Activated T-helper 1 cell treated with anti-CD3 and anti-CD28 coated beads, Interleukin-12 subunit alpha, Interleukin-12 subunit beta, Interleukin-2, Interleukin-4 antibody, amounts not matched to agents 30 ng/mL and 10 ng/mL and 1 ng/mL, durations not matched to agents 14 hours and 24 hours and 36 hours (primary cell): Measurements from ENCODE around the gene IGFBP7. TPM values are rescaled to one million over a fixed set of nuclear protein-coding genes. Genes with fewer than 3 reads are reported as not detected.

Experiments
- DNase-seq: peaks from one replicate; pipeline ENCODE4 v3.0.0; 2021; ENCODE audit warnings: low spot score
- H3K27ac Mint-ChIP-seq: one replicate; pipeline ENCODE4 v1.8.0; 2021; ENCODE audit warnings: mild to moderate bottlenecking, mixed read lengths
- H3K27me3 Mint-ChIP-seq: one replicate; pipeline ENCODE4 v1.8.0; 2022; ENCODE audit warnings: mild to moderate bottlenecking, moderate library complexity, mixed read lengths; ENCODE audit not compliant: insufficient read depth
- H3K36me3 Mint-ChIP-seq: one replicate; pipeline ENCODE4 v1.8.0; 2021; ENCODE audit warnings: low read depth, mixed read lengths
- H3K4me1 Mint-ChIP-seq: one replicate; pipeline ENCODE4 v1.8.0; 2021; ENCODE audit warnings: low read depth, mixed read lengths
- H3K4me3 Mint-ChIP-seq: one replicate; pipeline ENCODE4 v1.8.0; 2021; ENCODE audit warnings: mild to moderate bottlenecking, moderate library complexity, mixed read lengths
- H3K9me3 Mint-ChIP-seq: one replicate; pipeline ENCODE4 v1.8.0; 2021; ENCODE audit warnings: mixed read lengths
- intact Hi-C: fragments of 100-400 bp; cut with micrococcal nuclease; formaldehyde crosslinking; loops from one replicate; pipeline ENCODE4 v1.15.1; 2024
- total RNA-seq: library from RNA; stranded (reverse); gene quantifications from 2 replicates; pipeline ENCODE4 v1.2.3, GENCODE V29; 2022

The IGFBP7 gene
- total RNA-seq, 1 donor from 2014 or later: not detected

DNA sequence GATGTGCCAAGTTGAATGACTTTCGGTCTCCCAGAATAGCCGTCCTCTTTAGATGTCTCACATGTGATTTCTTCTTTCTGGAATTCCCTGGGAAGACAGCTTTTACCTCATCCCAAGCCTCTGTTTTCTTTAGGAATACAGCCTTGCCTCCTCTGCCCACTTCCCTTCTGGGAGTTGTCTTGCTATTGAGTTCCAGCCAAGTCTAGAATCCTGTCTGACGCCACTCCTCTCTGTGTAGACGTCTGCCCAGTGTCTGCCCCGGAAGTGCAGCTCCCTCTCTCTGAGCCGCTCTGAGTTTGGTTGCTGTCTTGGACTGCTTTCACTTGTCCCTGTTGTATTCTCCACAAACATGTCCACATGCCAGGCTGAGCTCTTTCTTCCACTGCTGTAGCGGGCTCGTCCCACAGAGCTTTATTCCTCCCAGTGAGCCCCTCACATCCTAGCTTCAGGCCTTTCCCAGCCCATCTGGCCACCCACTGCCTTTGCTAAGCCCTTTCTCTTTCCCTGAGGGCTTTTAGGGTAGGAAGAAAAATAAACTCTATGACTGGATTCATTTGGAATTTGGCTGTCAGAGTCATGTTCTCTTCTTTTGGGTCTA lies 9.0 kb upstream of the IGFBP7 start:
- no peaks in the 10 kb centered on the region for H3K4me1 Mint-ChIP-seq
- intact Hi-C loops: no loop called here

GRCh38 chr4:57117491-57117890 lies 7.3 kb upstream of the IGFBP7 start:
- Mint-ChIP-seq H3K27me3 (peaks cover 32% of the 10 kb centered on the region), H3K36me3 (no peaks in the 10 kb centered on the region), H3K4me3 (no peak overlapping the region), H3K27ac (no peak overlapping the region), H3K9me3 (no peaks in the 10 kb centered on the region), H3K4me1 (no peaks in the 10 kb centered on the region)
- no peak for DNase-seq
- intact Hi-C loops: no loop called here

More for the DNA sequence above, 9.0 kb upstream of the IGFBP7 start:
- no peak overlapping the region for H3K4me3 Mint-ChIP-seq
- H3K27ac Mint-ChIP-seq: no peak overlapping the region
- no peak for DNase-seq
- H3K36me3 Mint-ChIP-seq: no peaks in the 10 kb centered on the region
- peaks cover 22% of the 10 kb centered on the region for H3K27me3 Mint-ChIP-seq
- no peaks in the 10 kb centered on the region for H3K9me3 Mint-ChIP-seq

DNA sequence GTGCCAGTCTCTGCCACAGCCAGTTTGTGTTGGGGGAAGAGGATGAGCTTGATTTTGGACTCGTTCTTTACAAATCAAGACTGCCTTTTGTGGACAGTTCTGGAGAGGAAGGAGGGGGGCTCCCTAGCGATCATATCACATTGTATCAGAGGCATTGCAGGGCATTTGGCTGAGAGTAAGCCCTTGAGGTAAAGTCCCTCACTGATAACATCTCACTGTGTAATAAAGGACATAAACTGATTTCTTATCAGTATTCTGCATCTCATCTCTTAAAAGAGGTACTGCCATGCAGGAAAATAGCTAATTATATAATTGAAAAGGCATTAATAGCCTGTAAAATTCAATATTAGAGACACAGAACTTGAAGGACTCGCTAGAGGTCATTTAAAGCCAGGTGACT lies 6.1 kb upstream of the IGFBP7 start:
- Mint-ChIP-seq H3K27ac (no peak overlapping the region), H3K4me3 (no peak overlapping the region), H3K9me3 (no peaks in the 10 kb centered on the region), H3K27me3 (peaks cover 42% of the 10 kb centered on the region), H3K4me1 (peaks cover 2% of the 10 kb centered on the region), H3K36me3 (no peaks in the 10 kb centered on the region)
- no peak for DNase-seq
- intact Hi-C loops: no loop called here

DNA sequence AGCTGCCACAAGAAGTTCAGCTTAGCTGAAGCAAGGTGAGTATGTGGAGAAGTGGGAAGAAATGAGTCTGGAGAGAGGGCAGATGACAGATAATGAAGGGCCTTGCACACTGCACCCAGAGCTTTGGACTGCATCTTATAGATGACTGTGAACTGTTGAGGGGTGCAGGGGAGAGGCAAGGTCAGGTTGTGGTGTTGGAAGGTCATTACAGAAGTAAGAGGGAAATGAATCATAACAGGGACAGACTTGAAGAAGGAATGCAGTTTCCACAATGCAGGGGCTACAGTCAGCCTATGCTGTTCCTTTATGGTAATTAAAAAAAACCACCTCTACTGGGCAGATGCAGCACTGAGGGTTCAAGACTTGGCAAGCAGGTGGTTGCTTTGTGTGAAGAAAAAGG lies 4.8 kb upstream of the IGFBP7 start:
- intact Hi-C loops: no loop called here
- no peak for DNase-seq
- Mint-ChIP-seq H3K4me1 (peaks cover 11% of the 10 kb centered on the region), H3K36me3 (no peaks in the 10 kb centered on the region), H3K27me3 (peaks cover 51% of the 10 kb centered on the region), H3K4me3 (no peak overlapping the region), H3K9me3 (no peaks in the 10 kb centered on the region), H3K27ac (no peak overlapping the region)

DNA sequence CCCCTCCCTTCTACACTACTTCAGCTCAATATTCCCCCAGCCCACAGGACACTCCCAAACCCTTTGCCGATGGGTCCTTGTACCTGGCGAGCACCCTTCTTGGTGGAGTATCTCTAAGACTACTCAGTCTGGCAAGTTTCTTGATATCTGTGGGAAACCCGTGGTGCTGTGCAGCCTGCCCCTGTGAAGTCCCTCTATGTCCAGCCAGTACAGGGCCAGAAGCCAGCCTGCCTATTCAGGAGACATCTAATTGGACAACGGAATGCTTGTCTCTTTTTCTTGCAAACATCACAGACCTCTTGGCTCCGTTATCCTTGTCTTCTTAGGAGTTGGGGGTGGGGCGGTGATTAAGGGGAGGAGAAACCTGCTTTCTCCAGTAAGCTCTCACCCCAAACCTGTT lies 3.7 kb upstream of the IGFBP7 start:
- H3K27me3 Mint-ChIP-seq: peaks cover 57% of the 10 kb centered on the region
- no peaks in the 10 kb centered on the region for H3K36me3 Mint-ChIP-seq
- peaks cover 11% of the 10 kb centered on the region for H3K4me1 Mint-ChIP-seq
- no peak overlapping the region for H3K4me3 Mint-ChIP-seq
- no peak for DNase-seq
- intact Hi-C loops: no loop called here
- H3K9me3 Mint-ChIP-seq: no peaks in the 10 kb centered on the region
- H3K27ac Mint-ChIP-seq: no peak overlapping the region

DNA sequence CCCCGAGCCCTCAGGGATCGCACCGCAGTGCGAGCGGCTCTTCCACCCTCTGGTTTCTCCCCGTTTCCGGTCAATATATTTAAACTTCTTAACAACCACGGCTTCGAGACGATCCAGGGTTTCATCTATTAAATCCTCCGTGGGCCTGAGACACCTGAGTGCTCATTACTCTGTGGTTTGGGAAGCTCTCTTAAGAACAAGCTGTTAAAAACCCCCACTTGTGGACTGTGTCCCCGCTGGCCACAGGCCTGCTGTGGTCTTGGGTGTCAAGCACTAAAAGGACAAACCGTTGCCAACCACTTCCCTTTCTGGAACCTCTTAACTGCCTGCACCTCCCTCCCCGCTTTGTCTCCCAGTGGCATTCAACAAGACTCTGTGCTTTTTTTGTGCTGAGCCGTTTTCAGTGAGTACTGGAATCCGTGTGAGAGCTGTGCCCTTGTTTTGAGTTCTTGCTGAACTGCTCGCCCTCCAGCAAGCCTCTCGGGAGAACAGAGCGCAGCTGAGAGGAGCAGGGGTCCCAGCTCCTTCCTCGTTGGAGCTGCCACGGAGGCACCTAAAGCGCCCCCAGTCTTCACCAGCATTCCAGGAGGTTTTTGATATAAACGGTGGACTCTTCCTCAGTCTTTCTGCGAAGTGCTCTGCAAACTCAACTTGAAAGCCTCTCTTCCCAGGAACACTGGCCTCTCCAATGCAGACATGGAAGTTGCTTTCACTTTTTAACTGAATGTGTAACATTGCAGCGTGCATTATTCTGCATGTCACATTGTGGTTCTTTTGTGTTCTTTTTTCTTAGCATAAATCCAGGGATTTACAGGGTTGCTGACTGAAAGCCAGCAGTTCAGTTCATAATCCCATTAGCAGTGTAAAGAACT lies 691 bp upstream of the IGFBP7 start:
- intact Hi-C loops: no loop called here
- H3K4me3 Mint-ChIP-seq: peak overlapping the region; percentile 75
- no peak for DNase-seq
- no peaks in the 10 kb centered on the region for H3K36me3 Mint-ChIP-seq
- H3K27ac Mint-ChIP-seq: no peak overlapping the region
- peaks cover 65% of the 10 kb centered on the region for H3K27me3 Mint-ChIP-seq
- H3K4me1 Mint-ChIP-seq: peaks cover 11% of the 10 kb centered on the region
- no peaks in the 10 kb centered on the region for H3K9me3 Mint-ChIP-seq

DNA sequence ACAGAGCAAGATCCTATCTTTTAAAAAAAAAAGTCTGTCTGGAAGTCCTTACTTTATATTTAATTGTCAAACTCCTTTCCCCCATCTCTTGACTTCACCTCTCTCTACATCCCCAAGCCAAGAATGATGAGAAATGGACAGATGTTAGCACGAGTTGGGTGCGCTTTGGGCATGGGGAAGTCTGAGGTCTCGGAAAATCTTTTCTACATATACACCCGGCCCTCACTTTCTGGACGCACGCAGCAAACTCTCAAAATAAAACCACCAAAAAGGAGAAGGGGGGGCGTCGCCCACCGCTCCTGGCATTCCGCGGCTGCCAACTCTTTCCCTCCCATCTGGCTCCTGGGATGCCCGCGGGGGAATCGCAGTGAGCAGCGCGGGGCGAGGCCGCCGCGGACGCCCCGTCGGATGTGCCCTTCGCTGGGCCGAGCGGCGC lies 756 bp downstream of the IGFBP7 start:
- Mint-ChIP-seq H3K4me3 (peak overlapping the region; percentile 28), H3K4me1 (peaks cover 11% of the 10 kb centered on the region), H3K9me3 (no peaks in the 10 kb centered on the region), H3K27ac (no peak overlapping the region), H3K36me3 (no peaks in the 10 kb centered on the region), H3K27me3 (peaks cover 63% of the 10 kb centered on the region)
- intact Hi-C loops: no loop called here
- DNase-seq: no peak

GRCh38 chr4:57106181-57106580 lies 4.0 kb downstream of the IGFBP7 start:
- DNase-seq: no peak
- Mint-ChIP-seq H3K27ac (no peak overlapping the region), H3K27me3 (peaks cover 44% of the 10 kb centered on the region), H3K4me1 (peaks cover 9% of the 10 kb centered on the region), H3K4me3 (no peak overlapping the region), H3K36me3 (no peaks in the 10 kb centered on the region), H3K9me3 (no peaks in the 10 kb centered on the region)
- intact Hi-C loops: no loop called here

GRCh38 chr4:57104706-57105560 lies 5.3 kb downstream of the IGFBP7 start:
- DNase-seq: no peak
- no peaks in the 10 kb centered on the region for H3K36me3 Mint-ChIP-seq
- H3K27me3 Mint-ChIP-seq: peaks cover 42% of the 10 kb centered on the region
- no peaks in the 10 kb centered on the region for H3K9me3 Mint-ChIP-seq
- no peak overlapping the region for H3K4me3 Mint-ChIP-seq
- H3K4me1 Mint-ChIP-seq: no peaks in the 10 kb centered on the region
- no peak overlapping the region for H3K27ac Mint-ChIP-seq
- intact Hi-C loops: no loop called here

DNA sequence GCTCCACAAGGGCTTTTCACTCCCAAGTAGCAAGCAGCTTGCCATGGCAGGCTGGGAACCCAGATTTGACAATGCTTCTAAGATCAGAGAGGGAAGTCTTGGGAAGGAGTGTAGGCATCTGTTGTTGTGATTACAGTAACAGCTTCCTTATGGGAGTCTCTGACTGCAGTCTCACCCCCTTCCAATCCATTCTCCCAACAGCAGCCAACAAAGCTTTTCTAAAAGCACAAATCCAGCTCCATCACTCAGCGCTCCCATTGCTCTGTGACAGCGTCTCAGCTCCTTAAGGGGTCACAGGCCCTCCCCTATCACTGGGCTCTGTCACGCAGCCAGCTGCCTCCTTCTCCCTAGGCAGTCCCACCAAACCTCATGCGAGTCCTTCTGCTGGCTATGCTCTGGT lies 7.1 kb downstream of the IGFBP7 start:
- intact Hi-C loops: no loop called here
- no peak overlapping the region for H3K27ac Mint-ChIP-seq
- no peaks in the 10 kb centered on the region for H3K36me3 Mint-ChIP-seq
- DNase-seq: no peak
- no peak overlapping the region for H3K4me3 Mint-ChIP-seq
- no peaks in the 10 kb centered on the region for H3K4me1 Mint-ChIP-seq
- peaks cover 29% of the 10 kb centered on the region for H3K27me3 Mint-ChIP-seq
- no peaks in the 10 kb centered on the region for H3K9me3 Mint-ChIP-seq

DNA sequence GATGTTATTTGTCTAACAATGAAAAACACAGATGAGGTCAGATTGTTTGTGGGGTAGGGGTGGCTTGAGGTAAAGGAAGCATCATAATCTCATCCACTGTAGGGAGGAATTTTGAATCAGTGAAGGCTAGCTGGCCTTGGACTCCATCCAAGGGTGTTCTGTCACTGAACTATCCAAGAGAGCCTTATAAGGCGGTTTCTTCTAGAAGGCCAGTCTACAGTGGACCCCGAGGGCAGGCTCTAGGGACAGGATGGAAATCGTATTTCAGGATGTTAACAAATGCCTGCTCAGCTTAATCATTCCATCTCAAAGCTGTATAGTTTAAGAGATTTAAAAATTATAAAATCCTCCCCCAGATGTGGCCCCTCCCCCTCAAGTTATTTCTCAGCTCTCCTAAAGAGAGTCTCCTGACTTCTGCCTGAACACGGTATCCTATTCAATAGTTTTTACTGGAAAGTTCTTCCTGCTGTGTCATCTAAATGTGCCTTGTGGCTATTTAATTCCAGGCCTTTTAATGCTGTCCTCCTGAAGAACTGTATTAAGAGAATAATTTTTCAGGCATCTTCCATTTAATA lies 8.0 kb downstream of the IGFBP7 start:
- peaks cover 29% of the 10 kb centered on the region for H3K27me3 Mint-ChIP-seq
- no peaks in the 10 kb centered on the region for H3K36me3 Mint-ChIP-seq
- no peak overlapping the region for H3K4me3 Mint-ChIP-seq
- H3K4me1 Mint-ChIP-seq: no peaks in the 10 kb centered on the region
- intact Hi-C loops: no loop called here
- no peak overlapping the region for H3K27ac Mint-ChIP-seq
- DNase-seq: no peak
- no peaks in the 10 kb centered on the region for H3K9me3 Mint-ChIP-seq

DNA sequence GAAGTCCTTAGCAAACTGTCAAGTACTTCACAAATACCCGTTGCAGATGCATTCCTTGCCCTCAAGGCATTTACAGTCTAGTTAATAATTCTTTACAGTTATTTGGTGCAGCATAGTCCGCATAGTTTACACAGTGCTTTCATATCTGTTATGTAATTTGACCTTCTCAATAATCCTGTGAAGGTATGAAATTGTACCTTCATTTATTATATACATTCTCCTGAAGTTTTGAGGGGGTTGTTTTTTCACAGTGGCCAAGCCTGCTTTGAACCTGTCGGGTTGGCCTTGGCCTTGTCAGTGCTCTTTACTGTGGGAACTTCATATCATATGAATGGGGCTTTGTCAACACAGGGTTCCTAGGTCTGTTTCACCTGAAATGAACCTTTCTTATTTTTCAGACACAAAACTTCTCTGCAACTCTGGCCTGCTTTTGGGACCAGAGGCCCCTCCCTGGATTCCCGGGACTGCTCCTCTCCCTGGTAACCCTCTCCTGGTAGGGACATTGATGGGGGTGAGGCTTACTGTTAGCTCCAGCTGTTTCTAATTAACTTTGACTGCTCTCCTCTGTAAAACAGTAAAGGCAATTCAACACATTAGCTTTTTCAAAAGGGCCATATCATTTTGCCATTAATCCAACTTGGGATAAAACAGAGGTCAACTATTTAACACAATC lies 9.1 kb downstream of the IGFBP7 start:
- no peaks in the 10 kb centered on the region for H3K4me1 Mint-ChIP-seq

More for the DNA sequence above, 9.1 kb downstream of the IGFBP7 start:
- no peaks in the 10 kb centered on the region for H3K9me3 Mint-ChIP-seq
- intact Hi-C loops: no loop called here
- no peak for DNase-seq
- no peaks in the 10 kb centered on the region for H3K36me3 Mint-ChIP-seq
- H3K27ac Mint-ChIP-seq: no peak overlapping the region
- H3K4me3 Mint-ChIP-seq: no peak overlapping the region
- H3K27me3 Mint-ChIP-seq: peaks cover 26% of the 10 kb centered on the region
